H1 (cell line): ENCODE data around the gene LIG1. TPM values are rescaled to one million over a fixed set of nuclear protein-coding genes. Genes with fewer than 3 reads are reported as not detected.

Experiments
- CTCF ChIA-PET: fragments of 300-600 bp; sonication (Branson Sonifier 250); formaldehyde crosslinking; loops from one replicate; lab custom pipeline; 2021; ENCODE audit not compliant: partially characterized antibody; lab: Charles Lee
- POLR2A ChIA-PET: fragments of 300-600 bp; sonication (Branson Sonifier 250); formaldehyde crosslinking; loops from one replicate; lab custom pipeline; 2021; ENCODE audit warnings: inconsistent platforms; ENCODE audit not compliant: partially characterized antibody; lab: Charles Lee
- DNase-seq, 2 experiments: peaks; one replicate each; pipeline versions ENCODE4 v3.0.0 to v3.0.0-alpha.2; 2010 to 2022; ENCODE audit warnings: low spot score in 2 of 2, low read depth in 1 of 2, mixed read lengths in 1 of 2
- FAIRE-seq: peaks from 2 replicates; lab custom pipeline; 2011; peaks lifted over from hg19 to GRCh38; lab: Jason Lieb, UNC
- H2AFZ ChIP-seq: 2 replicates; pipeline ENCODE4 v1.8.1; 2012; ENCODE audit warnings: low read length, inconsistent platforms
- H2AK5ac ChIP-seq: 2 replicates; pipeline ENCODE4 v1.6.1; 2013; ENCODE audit warnings: low read depth, low read length
- H2BK120ac ChIP-seq: replicated peaks from 2 replicates; pipeline ENCODE3; 2013; ENCODE audit warnings: low read depth, low read length, inconsistent platforms
- H2BK12ac ChIP-seq: 2 replicates; pipeline ENCODE4 v1.6.1; 2013; ENCODE audit warnings: low read depth, low read length
- H2BK15ac ChIP-seq: 2 replicates; pipeline ENCODE4 v1.6.1; 2013; ENCODE audit warnings: low read length
- H2BK20ac ChIP-seq: 2 replicates; pipeline ENCODE4 v1.6.1; 2013; ENCODE audit warnings: low read length
- H2BK5ac ChIP-seq: 2 replicates; pipeline ENCODE4 v1.6.1; 2013; ENCODE audit warnings: low read depth, low read length
- H3K14ac ChIP-seq: 2 replicates; pipeline ENCODE4 v1.6.1; 2013; ENCODE audit warnings: inconsistent platforms; ENCODE audit not compliant: insufficient read length
- H3K18ac ChIP-seq: 2 replicates; pipeline ENCODE4 v1.6.1; 2013; ENCODE audit warnings: low read length; ENCODE audit errors: extremely low read depth
- H3K23ac ChIP-seq: 2 replicates; pipeline ENCODE4 v1.6.1; 2013; ENCODE audit warnings: inconsistent platforms; ENCODE audit not compliant: insufficient read length
- H3K23me2 ChIP-seq: 2 replicates; pipeline ENCODE4 v1.6.1; 2013; ENCODE audit warnings: low read depth, low read length
- H3K27ac ChIP-seq: 2 replicates; pipeline ENCODE4 v1.6.1; 2011; ENCODE audit warnings: low read depth, low read length, inconsistent platforms
- H3K27me3 ChIP-seq, 4 experiments: replicated peaks in 1 of 4; 1 replicate in 1 of 4; 2 replicates in 3 of 4; pipeline versions ENCODE4 v1.6.1 to v1.8.1; 2011 to 2013; ENCODE audit warnings: low read length in 3 of 4, mild to moderate bottlenecking in 3 of 4, inconsistent platforms in 2 of 4, mixed read lengths in 2 of 4, moderate library complexity in 1 of 4; ENCODE audit not compliant: control insufficient read depth in 3 of 4, insufficient read depth in 3 of 4; ENCODE audit errors: extremely low read depth in 1 of 4
- H3K36me3 ChIP-seq, 4 experiments: 2 replicates each; pipeline versions ENCODE4 v1.6.1 to v1.8.1; 2011 to 2013; ENCODE audit warnings: mild to moderate bottlenecking in 4 of 4, low read length in 3 of 4, moderate library complexity in 2 of 4, control low read depth in 1 of 4, inconsistent platforms in 1 of 4; ENCODE audit not compliant: insufficient read depth in 4 of 4, control insufficient read depth in 2 of 4
- H3K4ac ChIP-seq: replicated peaks from 2 replicates; pipeline ENCODE3; 2013; ENCODE audit warnings: low read length, low read depth, mixed read lengths, inconsistent platforms; ENCODE audit not compliant: insufficient read length
- H3K4me1 ChIP-seq, 4 experiments: replicated peaks in 1 of 4; 1 replicate in 1 of 4; 2 replicates in 3 of 4; pipeline versions ENCODE4 v1.6.1 to v1.8.1; 2011 to 2013; ENCODE audit warnings: low read length in 3 of 4, inconsistent platforms in 2 of 4, mixed read lengths in 1 of 4; ENCODE audit not compliant: insufficient read depth in 4 of 4, control insufficient read depth in 3 of 4
- H3K4me2 ChIP-seq, 2 experiments: 2 replicates each; pipeline versions ENCODE4 v1.6.1 to v1.8.1; 2011 to 2013; ENCODE audit warnings: low read depth in 2 of 2, low read length in 2 of 2, control low read depth in 1 of 2, inconsistent platforms in 1 of 2, mild to moderate bottlenecking in 1 of 2; ENCODE audit not compliant: insufficient read depth in 1 of 2
- H3K4me3 ChIP-seq, 4 experiments: fragments of 200-600, 300-600 bp in 1 of 4; sonication (generic), shearing (Covaris generic), sonication (Bioruptor Twin) in 1 of 4; 2 replicates each; pipeline versions ENCODE4 v1.5.1 to v1.8.1; 2011 to 2016; ENCODE audit warnings: low read length in 4 of 4, low read depth in 3 of 4, control low read depth in 2 of 4, inconsistent platforms in 2 of 4, mild to moderate bottlenecking in 2 of 4, mixed read lengths in 1 of 4, moderate library complexity in 1 of 4; ENCODE audit not compliant: insufficient read depth in 2 of 4; ENCODE audit errors: extremely low read depth in 1 of 4
- H3K56ac ChIP-seq: replicated peaks from 2 replicates; pipeline ENCODE3; 2013; ENCODE audit warnings: low read depth, mild to moderate bottlenecking, mixed read lengths, low read length, inconsistent platforms; ENCODE audit not compliant: insufficient read length
- H3K79me1 ChIP-seq: 2 replicates; pipeline ENCODE4 v1.6.1; 2013; ENCODE audit warnings: low read depth, low read length, control low read depth
- H3K79me2 ChIP-seq, 2 experiments: 2 replicates each; pipeline versions ENCODE4 v1.6.1 to v1.8.1; 2012 to 2013; ENCODE audit warnings: low read length in 2 of 2, mild to moderate bottlenecking in 2 of 2, inconsistent platforms in 1 of 2; ENCODE audit not compliant: insufficient read depth in 2 of 2, control insufficient read depth in 1 of 2
- H3K9ac ChIP-seq, 4 experiments: replicated peaks in 1 of 4; 1 replicate in 1 of 4; 2 replicates in 3 of 4; pipeline versions ENCODE4 v1.6.1 to v1.8.1; 2011 to 2013; ENCODE audit warnings: low read depth in 3 of 4, low read length in 3 of 4, control low read depth in 2 of 4, mild to moderate bottlenecking in 2 of 4, moderate library complexity in 2 of 4, inconsistent platforms in 1 of 4; ENCODE audit errors: extremely low read depth in 1 of 4
- H3K9me3 ChIP-seq, 2 experiments: 2 replicates each; pipeline versions ENCODE4 v1.6.1 to v1.8.1; 2012 to 2013; ENCODE audit warnings: mild to moderate bottlenecking in 2 of 2, moderate library complexity in 2 of 2, control low read depth in 1 of 2, inconsistent platforms in 1 of 2, low read depth in 1 of 2, low read length in 1 of 2, mixed read lengths in 1 of 2; ENCODE audit not compliant: insufficient read depth in 2 of 2
- H4K20me1 ChIP-seq, 2 experiments: replicated peaks in 1 of 2; 2 replicates each; pipeline versions ENCODE3 to v1.8.1; 2011 to 2013; ENCODE audit warnings: inconsistent platforms in 2 of 2, low read length in 2 of 2, mild to moderate bottlenecking in 1 of 2; ENCODE audit not compliant: insufficient read depth in 2 of 2, control insufficient read depth in 1 of 2
- H4K5ac ChIP-seq: 2 replicates; pipeline ENCODE4 v1.6.1; 2013; ENCODE audit warnings: low read length, low read depth, mixed read lengths, inconsistent platforms; ENCODE audit not compliant: insufficient read length
- H4K8ac ChIP-seq: 2 replicates; pipeline ENCODE4 v1.8.0; 2013; ENCODE audit warnings: mild to moderate bottlenecking, moderate library complexity, low read length, inconsistent platforms; ENCODE audit not compliant: insufficient read depth; ENCODE audit errors: extremely low read depth
- H4K91ac ChIP-seq: replicated peaks from 2 replicates; pipeline ENCODE3; 2013; ENCODE audit warnings: low read length, mixed read lengths, inconsistent platforms; ENCODE audit not compliant: insufficient read length
- BRCA1 ChIP-seq: IDR thresholded peaks from 2 replicates; pipeline ENCODE4 v1.6.1; 2012; ENCODE audit warnings: low read depth, low read length, improper control_type of control experiment
- CHD2 ChIP-seq: IDR thresholded peaks from 2 replicates; pipeline ENCODE4 v1.6.1; 2012; ENCODE audit warnings: low read length, improper control_type of control experiment
- FOSL1 ChIP-seq: IDR thresholded peaks from 2 replicates; pipeline ENCODE4 v1.6.1; 2011; ENCODE audit warnings: mild to moderate bottlenecking, low read depth, low read length, moderate library complexity; ENCODE audit not compliant: insufficient read depth
- GABPA ChIP-seq: IDR thresholded peaks from 2 replicates; pipeline ENCODE4 v1.6.1; 2011; ENCODE audit warnings: mild to moderate bottlenecking, low read length, moderate library complexity, borderline replicate concordance; ENCODE audit not compliant: insufficient read depth
- KDM4A ChIP-seq: IDR thresholded peaks from one replicate; pipeline ENCODE4 v1.7.1; 2012; ENCODE audit warnings: low read depth, mild to moderate bottlenecking, moderate library complexity, low read length, inconsistent platforms; ENCODE audit not compliant: severe bottlenecking
- PHF8 ChIP-seq: fragments of 200-600 bp; sonication (generic); conservative IDR thresholded peaks from 2 replicates; pipeline ENCODE4 v1.7.1; 2012; ENCODE audit warnings: low read depth, mild to moderate bottlenecking, inconsistent platforms, low read length, moderate library complexity
- POLR2AphosphoS5 ChIP-seq: IDR thresholded peaks from 2 replicates; pipeline ENCODE4 v1.6.1; 2011; ENCODE audit warnings: low read depth, low read length
- RAD21 ChIP-seq, 2 experiments: IDR thresholded peaks in 1 of 2; conservative IDR thresholded peaks in 1 of 2; 2 replicates each; pipeline ENCODE4 v1.6.1; 2011; ENCODE audit warnings: low read depth in 2 of 2, low read length in 2 of 2, improper control_type of control experiment in 1 of 2, inconsistent platforms in 1 of 2, mild to moderate bottlenecking in 1 of 2, moderate library complexity in 1 of 2
- RFX5 ChIP-seq: IDR thresholded peaks from 2 replicates; pipeline ENCODE4 v1.6.1; 2011; ENCODE audit warnings: low read depth, low read length, improper control_type of control experiment, borderline replicate concordance
- RXRA ChIP-seq: IDR thresholded peaks from 2 replicates; pipeline ENCODE4 v1.6.1; 2011; ENCODE audit warnings: low read depth, mild to moderate bottlenecking, low read length, moderate library complexity; ENCODE audit not compliant: insufficient read depth
- SIN3A ChIP-seq, 2 experiments: IDR thresholded peaks in 1 of 2; conservative IDR thresholded peaks in 1 of 2; 2 replicates each; pipeline ENCODE4 v1.6.1; 2011 to 2012; ENCODE audit warnings: low read length in 2 of 2, improper control_type of control experiment in 1 of 2, low read depth in 1 of 2, mild to moderate bottlenecking in 1 of 2
- SUZ12 ChIP-seq: fragments of 200-600 bp; sonication (generic); IDR thresholded peaks from 2 replicates; pipeline ENCODE4 v1.6.1; 2012; ENCODE audit warnings: mild to moderate bottlenecking, inconsistent platforms, low read length, moderate library complexity, mixed read lengths
- TAF7 ChIP-seq: optimal IDR thresholded peaks from 2 replicates; pipeline ENCODE3; 2011; ENCODE audit warnings: low read depth, mild to moderate bottlenecking, inconsistent platforms, low read length, moderate library complexity, borderline replicate concordance
- ZNF274 ChIP-seq: IDR thresholded peaks from 2 replicates; pipeline ENCODE4 v1.7.0; 2012; ENCODE audit warnings: low read length, borderline replicate concordance; ENCODE audit errors: extremely low read depth
- WGBS, 2 experiments: shearing (Covaris generic) in 1 of 2; methylation state at CpG; one replicate each; pipeline versions ENCODE4 v1.1.6 to v1.1.7; 2013 to 2015; ENCODE audit warnings: low lambda C conversion rate in 2 of 2, mixed read lengths in 2 of 2, inconsistent platforms in 1 of 2, low coverage in 1 of 2, missing lambda C conversion rate in 1 of 2; ENCODE audit not compliant: insufficient replicate concordance in 2 of 2, insufficient coverage in 1 of 2, insufficient read length in 1 of 2; ENCODE audit errors: extremely low coverage in 1 of 2, missing lambda C conversion rate in 1 of 2; 5-methylcytosine and 5-hydroxymethylcytosine counted together
- polyA plus RNA-seq, 7 experiments: library from polyadenylated mRNA; depleted of rRNA in 3 of 7; stranded (reverse) in 5 of 7; unstranded in 2 of 7; fragments of >200 nt in 5 of 7; fragments of 200-250 nt in 2 of 7; gene quantifications; 1 replicate in 5 of 7; 2 replicates in 1 of 7; 4 replicates in 1 of 7; pipeline versions ENCODE4 v1.2.1 to v1.2.3, GENCODE V29; 2011 to 2013; ENCODE audit warnings: missing spikeins in 2 of 7, mixed read lengths in 2 of 7
- total RNA-seq: library from RNA; stranded (reverse); fragmentation: NEBNext Ultra II Directional; extraction: Animal tissue kit (Norgen Biotek cat#: 25700); gene quantifications from 2 replicates; pipeline ENCODE4 v1.2.1, GENCODE V29; 2021

Gene LIG1
- total and polyA plus RNA-seq, 2 of the 8 experiments (the other 6 are each of a cell fraction or from before 2014, with no cell fraction given) = 67.6 to 113 TPM

- Histone ChIP-seq H3K4me1 (no peaks in the 10 kb centered on the region), H3K9me3 (peaks cover 0 to 2% of the 10 kb centered on the region in 2 experiments; a peak in 1 of 4 replicates), H2AK5ac (no peak overlapping the region), H3K79me1 (no peaks in the 10 kb centered on the region), H3K4ac (no peak overlapping the region), H4K8ac (no peak overlapping the region), H3K79me2 (no peaks in the 10 kb centered on the region), H3K4me2 (no peak overlapping the region), H4K91ac (no peak overlapping the region), H2AFZ (no peak overlapping the region), H2BK15ac (no peak overlapping the region), H3K36me3 (no peaks in the 10 kb centered on the region), H2BK20ac (no peak overlapping the region), H2BK12ac (no peak overlapping the region), H3K14ac (no peak overlapping the region), H3K27me3 (no peaks in the 10 kb centered on the region; a peak in 1 of 7 replicates), H4K5ac (no peak overlapping the region), H3K18ac (no peak overlapping the region), H3K9ac (no peak overlapping the region), H4K20me1 (no peaks in the 10 kb centered on the region), H2BK120ac (no peak overlapping the region), H3K23me2 (no peaks in the 10 kb centered on the region; the same call in 1 of the 2 replicates), H3K23ac (no peak overlapping the region), H3K56ac (no peak overlapping the region), H3K27ac (no peak overlapping the region), H2BK5ac (no peak overlapping the region), H3K4me3 (no peak overlapping the region)
- POLR2A ChIA-PET = no interaction called here
- CTCF ChIA-PET = interaction anchor here (2.2 kb wide), 1 partner anchor 12 kb away, joined by 10 read pairs; no protein-coding TSS in a partner anchor
- 95% methylated on average over 5 of the region's 5 CpGs; no CpG with 5 or more reads in 1 of the 2 experiments for WGBS, 2 experiments
- no peak for FAIRE-seq
- DNase-seq = no peak
- TF ChIP-seq ZNF274 (no peak), SIN3A (conservative IDR thresholded peaks at IDR 0.05 in 1 of 2, IDR thresholded peaks at IDR 0.05 in 1 of 2; ENCODE audit: low read depth in 1 of 2, low read length in 2 of 2) (no peak), CHD2 (no peak), RAD21 (IDR thresholded peaks at IDR 0.05 in 1 of 2, conservative IDR thresholded peaks at IDR 0.05 in 1 of 2; ENCODE audit: low read depth in 2 of 2, low read length in 2 of 2) (no peak), GABPA (no peak), KDM4A (no peak), FOSL1 (no peak), RXRA (no peak), TAF7 (no peak), BRCA1 (no peak), POLR2AphosphoS5 (no peak), SUZ12 (no peak), RFX5 (no peak), PHF8 (no peak)
Observed at GRCh38 chr19:48081106-48081505, 89.0 kb downstream of the LIG1 start.
